ENCODE measurements around the gene DLX5.

Gene DLX5

GRCh38 chr7:96979551-96980276, 44.9 kb downstream of the DLX5 start:
- TF ChIP-seq FOXP2 (optimal IDR thresholded peaks at IDR 0.05; ENCODE audit: borderline replicate concordance, extremely low read depth, extremely low read length, insufficient read depth) (no peak), SIN3A (IDR thresholded peaks at IDR 0.05; ENCODE audit: borderline replicate concordance, insufficient read depth, low read length) (no peak)

DNA sequence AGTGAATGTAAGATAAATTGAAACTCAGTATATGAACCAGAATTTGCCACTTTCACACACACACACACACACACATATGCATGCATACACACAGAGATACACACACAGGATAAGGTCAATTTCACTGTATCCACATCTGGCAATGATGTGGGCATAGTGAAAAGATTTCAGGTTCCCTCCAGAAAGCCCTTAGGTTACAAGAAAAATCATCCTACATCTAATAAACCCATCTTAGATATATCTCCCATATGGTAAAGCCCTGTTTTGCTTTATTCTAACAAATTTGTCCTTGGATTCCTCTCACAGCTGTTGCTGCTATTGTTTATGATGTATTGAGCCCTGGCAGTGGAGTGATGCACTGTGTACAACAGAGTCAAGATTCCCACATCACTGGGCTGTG, 47.2 kb downstream of the DLX5 start:
- TF ChIP-seq TAF1 (IDR thresholded peaks at IDR 0.05; ENCODE audit: borderline replicate concordance, insufficient read depth, low read length) (no peak), FOXP2 (optimal IDR thresholded peaks at IDR 0.05; ENCODE audit: borderline replicate concordance, extremely low read depth, extremely low read length, insufficient read depth) (no peak), SIN3A (IDR thresholded peaks at IDR 0.05; ENCODE audit: borderline replicate concordance, insufficient read depth, low read length) (no peak), POLR2AphosphoS5 (IDR thresholded peaks at IDR 0.05; ENCODE audit: low read depth, low read length) (no peak), REST (IDR thresholded peaks at IDR 0.05; ENCODE audit: insufficient read depth in 1 of 2, low read depth in 2 of 2, low read length in 2 of 2) (no peak)

- TF ChIP-seq POLR2AphosphoS5 (IDR thresholded peaks at IDR 0.05; ENCODE audit: low read depth, low read length) (no peak), REST (IDR thresholded peaks at IDR 0.05; ENCODE audit: insufficient read depth in 1 of 2, low read depth in 2 of 2, low read length in 2 of 2) (no peak), TAF1 (IDR thresholded peaks at IDR 0.05; ENCODE audit: borderline replicate concordance, insufficient read depth, low read length) (no peak), FOXP2 (optimal IDR thresholded peaks at IDR 0.05; ENCODE audit: borderline replicate concordance, extremely low read depth, extremely low read length, insufficient read depth) (no peak), SIN3A (IDR thresholded peaks at IDR 0.05; ENCODE audit: borderline replicate concordance, insufficient read depth, low read length) (no peak)
Observed at GRCh38 chr7:96976106-96976505, 48.5 kb downstream of the DLX5 start.

- no peak for TF ChIP-seq TAF1 (IDR thresholded peaks at IDR 0.05; ENCODE audit: borderline replicate concordance, insufficient read depth, low read length)
- no peak for TF ChIP-seq POLR2AphosphoS5 (IDR thresholded peaks at IDR 0.05; ENCODE audit: low read depth, low read length)
Observed at GRCh38 chr7:96973986-96974385, 50.6 kb downstream of the DLX5 start.

GRCh38 chr7:96970739-96971138, 53.9 kb downstream of the DLX5 start:
- no peak for TF ChIP-seq POLR2AphosphoS5 (IDR thresholded peaks at IDR 0.05; ENCODE audit: low read depth, low read length)
- no peak for TF ChIP-seq SIN3A (IDR thresholded peaks at IDR 0.05; ENCODE audit: borderline replicate concordance, insufficient read depth, low read length)
- TF ChIP-seq FOXP2 (optimal IDR thresholded peaks at IDR 0.05; ENCODE audit: borderline replicate concordance, extremely low read depth, extremely low read length, insufficient read depth), result no peak
- no peak for TF ChIP-seq TAF1 (IDR thresholded peaks at IDR 0.05; ENCODE audit: borderline replicate concordance, insufficient read depth, low read length)
- TF ChIP-seq REST (IDR thresholded peaks at IDR 0.05; ENCODE audit: insufficient read depth in 1 of 2, low read depth in 2 of 2, low read length in 2 of 2), result no peak

All from PFSK-1 (cell line).